Duodenal mucosa (tissue), 2 donors: ENCODE results near the gene MAD2L2.

ENCODE experiments used
- H3K27ac ChIP-seq: one replicate; pipeline ENCODE4 v1.7.0; 2013; ENCODE audit warnings: low read depth, low read length
- H3K27me3 ChIP-seq, 2 donors: one replicate each; pipeline ENCODE4 v1.7.0; 2013; ENCODE audit warnings: low read length in 2 of 2, control low read depth in 1 of 2; ENCODE audit not compliant: insufficient read depth in 2 of 2, control insufficient read depth in 1 of 2
- H3K36me3 ChIP-seq, 2 donors: one replicate each; pipeline ENCODE4 v1.7.0; 2013; ENCODE audit warnings: low read length in 2 of 2, control low read depth in 1 of 2; ENCODE audit not compliant: insufficient read depth in 2 of 2, control insufficient read depth in 1 of 2
- H3K4me1 ChIP-seq, 2 donors: one replicate each; pipeline ENCODE4 v1.7.0; 2013; ENCODE audit warnings: low read length in 2 of 2, control low read depth in 1 of 2; ENCODE audit not compliant: insufficient read depth in 2 of 2, control insufficient read depth in 1 of 2
- H3K4me3 ChIP-seq, 2 donors: one replicate each; pipeline ENCODE4 v1.7.0; 2013; ENCODE audit warnings: low read length in 2 of 2, low read depth in 1 of 2
- H3K9ac ChIP-seq, 2 donors: one replicate each; pipeline ENCODE4 v1.7.0; 2013; ENCODE audit warnings: low read length in 2 of 2, low read depth in 1 of 2
- H3K9me3 ChIP-seq, 2 donors: one replicate each; pipeline ENCODE4 v1.7.0; 2013; ENCODE audit warnings: low read length in 2 of 2, control low read depth in 1 of 2; ENCODE audit not compliant: control insufficient read depth in 1 of 2

The MAD2L2 gene

GRCh38 chr1:11705596-11705995, 24.6 kb upstream of the MAD2L2 start:
- Histone ChIP-seq H3K36me3 (no peaks in the 10 kb centered on the region), H3K4me1 (peaks cover 0 to 4% of the 10 kb centered on the region in 2 donors), H3K27ac (no peak overlapping the region), H3K27me3 (peaks cover 14 to 23% of the 10 kb centered on the region in 2 donors), H3K4me3 (no peak overlapping the region), H3K9ac (no peak overlapping the region), H3K9me3 (no peaks in the 10 kb centered on the region)

- no peaks in the 10 kb centered on the region for H3K36me3 ChIP-seq
- H3K4me3 ChIP-seq = no peak overlapping the region
- H3K27ac ChIP-seq = no peak overlapping the region
- peaks cover 0 to 4% of the 10 kb centered on the region in 2 donors for H3K4me1 ChIP-seq
- peaks cover 14 to 25% of the 10 kb centered on the region in 2 donors for H3K27me3 ChIP-seq
- H3K9ac ChIP-seq = no peak overlapping the region
- H3K9me3 ChIP-seq = no peaks in the 10 kb centered on the region
Observed at GRCh38 chr1:11704691-11705475, 23.9 kb upstream of the MAD2L2 start.

- Histone ChIP-seq H3K27me3 (peaks cover 14 to 25% of the 10 kb centered on the region in 2 donors), H3K4me3 (no peak overlapping the region), H3K9ac (no peak overlapping the region), H3K9me3 (no peaks in the 10 kb centered on the region), H3K36me3 (no peaks in the 10 kb centered on the region), H3K27ac (no peak overlapping the region), H3K4me1 (peaks cover 0 to 4% of the 10 kb centered on the region in 2 donors)
Observed at GRCh38 chr1:11704194-11704529, 23.2 kb upstream of the MAD2L2 start.

GRCh38 chr1:11703357-11704193, 22.6 kb upstream of the MAD2L2 start:
- Histone ChIP-seq H3K9me3 (no peaks in the 10 kb centered on the region), H3K4me3 (no peak overlapping the region), H3K36me3 (no peaks in the 10 kb centered on the region), H3K27me3 (peaks cover 14 to 25% of the 10 kb centered on the region in 2 donors), H3K4me1 (peaks cover 0 to 4% of the 10 kb centered on the region in 2 donors), H3K27ac (no peak overlapping the region), H3K9ac (no peak overlapping the region)

GRCh38 chr1:11701981-11702803, 21.2 kb upstream of the MAD2L2 start:
- Histone ChIP-seq H3K9me3 (no peaks in the 10 kb centered on the region), H3K27me3 (peaks cover 19 to 25% of the 10 kb centered on the region in 2 donors), H3K9ac (no peak overlapping the region), H3K4me3 (no peak overlapping the region), H3K36me3 (no peaks in the 10 kb centered on the region), H3K27ac (no peak overlapping the region), H3K4me1 (no peaks in the 10 kb centered on the region)

GRCh38 chr1:11701551-11701961, 20.6 kb upstream of the MAD2L2 start:
- H3K4me1 ChIP-seq = no peaks in the 10 kb centered on the region
- no peaks in the 10 kb centered on the region for H3K9me3 ChIP-seq
- no peak overlapping the region for H3K9ac ChIP-seq
- peaks cover 19 to 25% of the 10 kb centered on the region in 2 donors for H3K27me3 ChIP-seq
- H3K4me3 ChIP-seq = no peak overlapping the region
- H3K36me3 ChIP-seq = no peaks in the 10 kb centered on the region
- H3K27ac ChIP-seq = no peak overlapping the region

- Histone ChIP-seq H3K36me3 (no peaks in the 10 kb centered on the region), H3K9me3 (no peaks in the 10 kb centered on the region), H3K27ac (no peak overlapping the region), H3K4me3 (no peak overlapping the region), H3K27me3 (peaks cover 19 to 25% of the 10 kb centered on the region in 2 donors), H3K4me1 (no peaks in the 10 kb centered on the region), H3K9ac (no peak overlapping the region)
Observed at GRCh38 chr1:11700601-11701467, 19.9 kb upstream of the MAD2L2 start.

- H3K4me1 ChIP-seq = no peaks in the 10 kb centered on the region
- no peak overlapping the region for H3K27ac ChIP-seq
- H3K36me3 ChIP-seq = no peaks in the 10 kb centered on the region
- H3K27me3 ChIP-seq = peaks cover 33 to 37% of the 10 kb centered on the region in 2 donors
- H3K4me3 ChIP-seq = no peak overlapping the region
- H3K9ac ChIP-seq = no peak overlapping the region
- H3K9me3 ChIP-seq = no peaks in the 10 kb centered on the region
Observed at GRCh38 chr1:11697893-11698210, 16.9 kb upstream of the MAD2L2 start.

- Histone ChIP-seq H3K27ac (no peak overlapping the region), H3K27me3 (peaks cover 37 to 41% of the 10 kb centered on the region in 2 donors), H3K9me3 (no peaks in the 10 kb centered on the region), H3K9ac (no peak overlapping the region), H3K4me1 (no peaks in the 10 kb centered on the region), H3K4me3 (no peak overlapping the region), H3K36me3 (no peaks in the 10 kb centered on the region)
Observed at GRCh38 chr1:11697188-11697892, 16.4 kb upstream of the MAD2L2 start.
